ENCODE results near the gene CEPT1. TPM values are rescaled to one million over a fixed set of nuclear protein-coding genes. Genes with fewer than 3 reads are reported as not detected.

The CEPT1 gene
- total and polyA plus RNA-seq, 8 donors, result 4.6 to 71.4 (median 13.5) TPM

- Histone ChIP-seq H3K9me3 (no peaks in the 10 kb centered on the region), H3K4me3 (no peak overlapping the region), H3K4me1 (peaks cover 0 to 29% (median 0%) of the 10 kb centered on the region in 4 donors), H3K27me3 (no peaks in the 10 kb centered on the region), H3K27ac (no peak overlapping the region), H3K36me3 (no peaks in the 10 kb centered on the region)
- 89 to 97% (median 92%) methylated on average over 1 of the region's 1 CpG for WGBS, 5 donors
- intact Hi-C loops (cut with DNase I; ENCODE audit: low total_unique reads), result no loop called here
- DNase-seq, result no peak
- TF ChIP-seq POLR2AphosphoS5 (IDR thresholded peaks at IDR 0.05), result no peak
- TF ChIP-seq POLR2A (IDR thresholded peaks at IDR 0.05), result no peak
- no peak for TF ChIP-seq CTCF (IDR thresholded peaks at IDR 0.05)
- no peak for TF ChIP-seq EP300 (IDR thresholded peaks at IDR 0.05)
Measured at GRCh38 chr1:111211921-111212320, 71.9 kb downstream of the CEPT1 start.

DNA sequence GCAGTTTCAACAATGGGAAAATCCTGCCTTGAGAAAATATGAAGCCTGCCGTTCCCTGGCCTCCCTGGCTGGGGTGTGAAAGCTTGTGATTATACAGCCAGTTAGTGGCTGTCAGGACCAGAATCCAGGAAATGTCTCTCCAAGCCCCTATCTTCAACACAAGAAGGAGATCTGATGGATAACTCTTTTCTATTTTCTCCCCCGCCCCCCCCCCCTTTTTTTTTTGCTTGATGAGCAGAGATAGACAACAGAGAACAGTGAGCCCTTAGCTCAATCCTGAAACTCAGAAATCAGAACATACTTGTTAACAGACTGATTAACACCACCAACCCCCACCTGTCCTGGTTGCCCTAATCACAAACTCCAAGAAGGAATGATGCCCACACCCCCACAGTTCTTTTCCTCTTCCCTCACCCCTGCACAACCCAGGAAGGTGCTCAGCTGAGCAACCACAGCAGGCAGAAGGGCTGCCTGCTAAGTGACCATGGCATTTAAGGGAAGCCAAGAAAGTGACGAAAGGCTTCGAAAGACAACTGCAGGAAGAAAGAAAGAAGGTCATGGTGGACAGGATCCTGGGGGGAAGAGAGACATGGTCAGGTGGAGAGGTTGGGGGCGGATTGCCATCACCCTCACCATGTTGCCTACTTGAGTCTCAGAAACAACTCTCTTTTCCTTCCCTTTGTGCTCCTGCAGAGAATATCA is 72.8 kb downstream of the CEPT1 start:
- DNase-seq, result no peak
- TF ChIP-seq POLR2A (IDR thresholded peaks at IDR 0.05) (no peak), EP300 (IDR thresholded peaks at IDR 0.05) (no peak), CTCF (IDR thresholded peaks at IDR 0.05) (no peak), POLR2AphosphoS5 (IDR thresholded peaks at IDR 0.05) (no peak)
- Histone ChIP-seq H3K4me1 (peaks cover 0 to 35% (median 0%) of the 10 kb centered on the region in 4 donors), H3K4me3 (no peak overlapping the region), H3K27ac (no peak overlapping the region), H3K9me3 (no peaks in the 10 kb centered on the region), H3K36me3 (no peaks in the 10 kb centered on the region), H3K27me3 (no peaks in the 10 kb centered on the region)
- intact Hi-C loops (cut with DNase I; ENCODE audit: low total_unique reads), result no loop called here
- 75 to 87% (median 82%) methylated on average over 5 of the region's 5 CpGs for WGBS, 5 donors

DNA sequence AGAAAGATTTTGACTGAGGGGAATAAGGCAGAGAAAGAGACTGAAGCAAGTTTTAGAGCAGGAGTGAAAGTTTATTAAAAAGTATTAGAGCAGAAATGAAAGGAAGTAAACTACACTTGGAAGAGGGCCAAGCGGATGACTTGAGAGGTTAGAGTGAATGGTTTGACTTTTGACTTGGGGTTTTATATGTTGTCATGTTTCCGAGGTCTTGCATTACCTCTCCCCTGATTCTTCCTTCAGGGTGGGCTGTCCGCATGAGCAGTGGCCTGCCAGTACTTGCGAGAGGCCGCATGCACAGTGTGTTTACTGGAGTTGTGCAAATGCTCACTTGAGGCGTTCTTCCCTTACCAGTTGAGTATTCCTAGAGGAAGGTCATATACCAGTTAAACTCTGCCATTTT is 73.4 kb downstream of the CEPT1 start:
- DNase-seq, result no peak
- intact Hi-C loops (cut with DNase I; ENCODE audit: low total_unique reads), result no loop called here
- WGBS, 5 donors, result 72 to 87% (median 81%) methylated on average over 6 of the region's 6 CpGs
- no peak for TF ChIP-seq POLR2AphosphoS5 (IDR thresholded peaks at IDR 0.05)
- TF ChIP-seq POLR2A (IDR thresholded peaks at IDR 0.05), result no peak
- no peak for TF ChIP-seq CTCF (IDR thresholded peaks at IDR 0.05)
- TF ChIP-seq EP300 (IDR thresholded peaks at IDR 0.05), result no peak
- Histone ChIP-seq H3K4me3 (no peak overlapping the region), H3K9me3 (no peaks in the 10 kb centered on the region), H3K27ac (no peak overlapping the region), H3K4me1 (peaks cover 0 to 35% (median 0%) of the 10 kb centered on the region in 4 donors), H3K36me3 (no peaks in the 10 kb centered on the region), H3K27me3 (no peaks in the 10 kb centered on the region)

DNA sequence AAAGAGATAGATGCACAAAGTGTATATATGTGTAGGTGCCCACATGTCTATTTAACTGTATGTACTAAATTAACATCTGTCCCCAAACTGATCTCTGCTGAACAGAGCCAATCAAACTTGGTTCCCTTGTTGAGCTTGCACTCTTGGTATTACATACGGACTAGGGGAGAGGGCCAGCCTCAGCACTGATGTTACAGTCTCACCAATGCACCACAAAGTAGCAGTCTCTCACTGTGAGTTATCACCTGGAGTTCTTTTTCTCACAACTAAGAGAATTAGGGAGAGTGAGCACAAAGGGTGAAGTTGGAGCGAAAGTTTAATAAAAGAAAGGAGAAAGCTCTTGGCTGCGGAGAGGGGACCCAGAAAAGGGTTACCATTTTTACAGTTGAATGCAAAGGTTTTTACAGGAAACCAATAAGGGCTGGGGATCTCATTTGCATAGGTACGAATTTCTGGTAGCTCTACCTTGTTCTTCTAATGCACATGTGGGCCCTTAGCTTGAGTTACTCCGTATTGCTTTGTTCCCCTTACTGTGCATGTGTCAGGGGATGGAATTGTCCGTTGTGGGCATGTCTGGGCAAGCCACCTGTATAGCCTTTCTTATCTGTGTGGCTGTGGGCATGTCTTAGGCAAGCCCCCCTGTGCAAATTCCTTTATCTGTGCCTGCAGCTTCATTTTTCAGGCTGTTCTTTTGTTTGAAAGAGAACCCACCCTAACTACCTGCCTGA is 74.2 kb downstream of the CEPT1 start:
- WGBS, 5 donors, result 69 to 79% (median 77%) methylated on average over 6 of the region's 6 CpGs
- H3K27ac ChIP-seq, result peak overlapping the region in 1 of 5 donors; percentile 34

More for the DNA sequence above, 74.2 kb downstream of the CEPT1 start:
- TF ChIP-seq POLR2A (IDR thresholded peaks at IDR 0.05) (no peak), POLR2AphosphoS5 (IDR thresholded peaks at IDR 0.05) (no peak), CTCF (IDR thresholded peaks at IDR 0.05) (no peak), EP300 (IDR thresholded peaks at IDR 0.05) (no peak)
- Histone ChIP-seq H3K9me3 (no peaks in the 10 kb centered on the region), H3K36me3 (no peaks in the 10 kb centered on the region), H3K4me3 (no peak overlapping the region), H3K27me3 (no peaks in the 10 kb centered on the region), H3K4me1 (peaks cover 0 to 39% (median 1%) of the 10 kb centered on the region in 4 donors)
- DNase-seq, result no peak
- intact Hi-C loops (cut with DNase I; ENCODE audit: low total_unique reads), result no loop called here
